Superior temporal gyrus (tissue), 1 donor: ENCODE measurements around the gene DUSP5.

Source experiments
- DNase-seq: peaks from one replicate; pipeline ENCODE4 v3.0.0-alpha.2; 2016; ENCODE audit errors: extremely low spot score

Gene DUSP5

DNA sequence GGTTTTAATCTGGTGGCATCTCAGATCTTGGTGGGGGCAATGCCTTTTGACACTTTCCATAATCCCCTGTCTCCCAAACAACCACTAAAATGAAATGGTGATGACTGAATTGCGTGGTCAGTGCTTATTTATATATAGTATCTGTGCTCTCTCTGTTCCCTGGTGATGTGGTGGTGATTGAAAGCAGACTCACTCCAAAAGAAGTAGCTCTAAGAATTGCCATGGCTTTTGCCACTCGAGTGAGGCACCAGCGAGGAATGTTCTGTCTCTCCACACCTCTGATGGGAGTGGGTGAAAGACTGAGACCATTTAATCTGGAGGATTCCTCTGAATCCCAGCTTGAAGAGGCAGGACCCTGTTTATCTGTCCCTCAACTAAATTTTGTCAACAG lies 2.8 kb downstream of the DUSP5 start:
- DNase-seq: peak; percentile 36

GRCh38 chr10:110501142-110501937 lies 3.6 kb downstream of the DUSP5 start:
- DNase-seq: peak; percentile 65

DNA sequence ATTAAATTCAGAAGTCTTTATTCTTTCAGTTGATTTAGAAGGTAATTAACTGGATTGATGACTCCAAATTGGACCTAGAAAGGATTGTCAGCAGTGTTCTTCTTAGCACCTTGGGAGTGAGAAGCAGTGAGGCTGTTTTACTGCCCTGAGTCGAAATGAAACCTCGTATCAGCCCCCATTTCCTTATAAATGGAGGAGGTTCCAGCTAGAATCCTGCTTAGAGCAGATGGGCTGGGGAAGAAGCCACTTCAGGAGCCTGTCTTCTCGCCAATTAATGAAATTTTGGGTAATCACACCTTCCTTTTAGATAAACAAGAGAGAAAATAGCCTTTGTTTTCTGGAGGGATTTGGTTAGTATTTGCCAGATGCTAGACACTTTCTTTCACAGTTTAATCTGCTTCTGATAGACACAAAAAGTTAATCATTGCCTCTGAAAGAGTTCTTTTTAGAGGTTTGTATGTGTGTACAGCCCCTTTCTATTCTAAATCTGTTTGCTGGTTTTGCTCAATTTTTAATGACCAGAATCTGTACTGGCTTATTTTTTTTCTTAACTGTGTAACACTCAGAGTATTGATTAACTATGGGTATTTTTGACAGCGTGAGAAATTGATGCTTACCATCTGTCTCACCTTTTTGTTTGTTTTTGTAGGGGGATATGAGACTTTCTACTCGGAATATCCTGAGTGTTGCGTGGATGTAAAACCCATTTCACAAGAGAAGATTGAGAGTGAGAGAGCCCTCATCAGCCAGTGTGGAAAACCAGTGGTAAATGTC lies 4.6 kb downstream of the DUSP5 start:
- peak; percentile 15 for DNase-seq

DNA sequence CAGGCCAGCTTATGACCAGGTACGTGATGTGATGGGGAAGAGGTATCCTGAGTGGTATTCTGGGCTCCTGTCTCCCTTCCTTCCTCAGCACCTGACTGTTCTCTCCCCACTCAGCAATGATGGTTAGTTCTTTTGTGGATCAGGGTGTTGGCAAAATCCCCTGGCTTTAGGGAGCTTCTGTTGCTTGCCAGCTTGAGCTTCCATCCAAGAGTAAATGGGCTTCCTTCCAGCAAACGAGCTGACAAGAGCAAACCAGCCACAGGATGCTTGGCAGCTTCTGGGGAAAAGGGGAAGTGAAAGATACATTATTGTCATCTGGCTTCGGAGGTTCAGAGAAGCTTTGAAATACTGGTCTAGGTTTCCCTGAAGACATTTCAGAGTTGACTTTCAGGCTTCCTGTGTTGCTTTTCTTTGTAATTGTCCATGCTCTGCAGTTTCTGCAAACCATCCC lies 5.2 kb downstream of the DUSP5 start:
- DNase-seq: peak; percentile 89

DNA sequence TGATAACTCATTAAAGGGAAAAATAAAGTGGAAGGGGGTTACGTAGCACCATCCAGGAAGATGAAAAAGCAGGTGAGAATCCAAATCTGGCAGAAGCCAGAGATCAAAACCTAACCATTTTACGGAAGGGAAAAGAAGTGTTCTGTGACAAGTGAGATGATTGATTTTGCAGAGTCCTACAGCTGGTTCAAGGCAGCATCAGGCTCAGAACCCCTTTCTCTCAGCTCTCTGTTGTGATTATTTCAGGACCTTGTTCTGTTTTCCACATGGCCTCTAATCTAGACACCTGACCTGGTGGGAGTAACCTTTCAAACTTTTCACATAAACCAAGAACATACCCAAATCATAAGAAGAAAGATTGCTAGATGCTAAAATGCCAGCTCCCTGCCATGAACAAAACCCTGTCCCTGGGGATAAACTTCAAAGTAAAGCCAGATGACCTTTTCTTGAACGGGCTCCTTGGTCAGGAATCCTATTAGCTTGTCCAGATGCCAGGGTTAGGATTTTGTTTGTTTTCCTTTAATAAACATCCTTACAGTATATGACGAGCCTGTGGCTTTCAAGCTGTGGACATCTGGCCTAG lies 5.9 kb downstream of the DUSP5 start:
- no peak for DNase-seq

DNA sequence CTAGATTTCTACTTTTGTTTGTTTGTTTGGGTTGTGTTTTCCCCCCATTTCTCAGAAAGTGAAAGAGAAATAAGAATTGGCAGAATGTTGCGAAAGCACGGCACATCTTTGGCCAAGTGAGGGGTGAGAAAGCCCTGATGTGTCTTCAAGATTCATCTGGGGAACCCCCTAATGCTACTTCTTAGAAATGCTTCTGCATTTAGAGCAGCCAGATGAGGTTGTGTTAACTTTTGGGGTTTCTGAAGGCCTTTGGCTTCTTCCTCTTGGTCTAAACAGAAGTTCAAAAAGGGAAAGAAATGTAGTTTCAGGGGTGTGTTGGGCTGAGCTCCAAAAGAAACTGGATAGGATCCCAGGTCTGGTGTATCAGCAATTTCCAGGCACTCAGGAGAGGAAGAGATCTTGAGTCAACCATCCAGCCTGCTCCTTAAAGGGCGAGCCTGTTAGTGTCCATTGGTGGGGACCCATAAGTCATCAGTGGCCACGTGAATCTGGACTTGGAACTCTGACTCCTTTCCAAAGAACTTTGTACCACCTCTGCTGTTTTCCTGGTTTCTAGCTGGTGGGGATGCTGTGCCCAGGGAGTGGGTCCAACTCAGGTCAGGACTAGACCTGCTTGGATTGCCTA lies 6.5 kb downstream of the DUSP5 start:
- peak; percentile 53 for DNase-seq

- no peak for DNase-seq
Measured at GRCh38 chr10:110505130-110505770, 7.5 kb downstream of the DUSP5 start.

DNA sequence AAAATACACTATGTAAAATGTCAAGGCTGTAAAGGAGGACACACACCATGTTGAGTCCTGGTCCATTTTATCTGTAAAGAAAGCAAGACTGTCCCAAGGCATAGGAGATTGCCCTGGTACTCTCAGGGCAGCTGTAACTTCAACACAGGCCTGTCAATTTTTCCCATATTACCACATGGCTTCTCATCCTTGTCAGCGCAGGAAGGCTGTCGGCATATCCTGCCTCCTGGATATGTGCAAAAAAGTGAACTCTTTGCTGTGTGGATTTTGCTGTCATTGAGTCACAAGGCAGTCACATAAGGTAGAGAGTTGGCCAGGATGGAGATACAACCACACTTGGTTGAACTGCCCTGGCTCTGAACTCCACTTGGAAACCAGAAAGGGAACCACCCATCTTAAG lies 8.7 kb downstream of the DUSP5 start:
- DNase-seq: no peak

- peak; percentile 31 for DNase-seq
Measured at GRCh38 chr10:110507346-110507745, 9.6 kb downstream of the DUSP5 start.

DNA sequence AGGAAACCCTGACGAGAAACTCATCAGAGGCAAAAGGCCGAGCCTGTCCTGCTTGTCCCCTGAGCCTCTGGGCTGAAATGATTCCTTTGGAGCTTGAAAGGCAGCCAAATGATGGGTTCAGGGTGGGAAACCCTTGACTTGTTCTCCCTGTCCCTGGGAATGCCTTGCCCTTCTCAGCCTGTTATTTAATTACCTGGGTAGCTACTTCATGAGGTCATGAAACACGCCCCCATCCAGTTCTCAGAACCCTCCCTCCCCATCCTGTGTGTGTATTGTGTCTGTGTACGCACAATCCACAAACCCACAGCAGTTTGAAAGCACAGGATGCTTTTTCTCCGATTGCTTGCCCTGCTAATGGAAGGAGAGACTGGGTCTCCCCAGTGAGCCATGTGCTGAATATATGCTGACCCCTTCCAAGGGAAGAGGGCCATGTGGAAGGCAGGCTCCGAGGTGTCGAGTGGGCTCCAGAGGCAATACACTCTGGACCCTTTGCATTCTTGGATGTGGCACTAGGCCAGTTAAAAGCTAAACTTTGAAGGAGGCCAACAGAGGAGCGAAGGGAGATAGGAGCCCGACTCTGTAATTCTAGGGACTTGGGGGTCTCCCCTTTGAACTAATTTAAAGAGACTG lies 10.6 kb downstream of the DUSP5 start:
- DNase-seq: no peak

- no peak for DNase-seq
Measured at GRCh38 chr10:110508806-110509544, 11.3 kb downstream of the DUSP5 start.

- DNase-seq: no peak
Measured at GRCh38 chr10:110509560-110509959, 11.9 kb downstream of the DUSP5 start.

- no peak for DNase-seq
Measured at GRCh38 chr10:110510086-110510485, 12.4 kb downstream of the DUSP5 start.

DNA sequence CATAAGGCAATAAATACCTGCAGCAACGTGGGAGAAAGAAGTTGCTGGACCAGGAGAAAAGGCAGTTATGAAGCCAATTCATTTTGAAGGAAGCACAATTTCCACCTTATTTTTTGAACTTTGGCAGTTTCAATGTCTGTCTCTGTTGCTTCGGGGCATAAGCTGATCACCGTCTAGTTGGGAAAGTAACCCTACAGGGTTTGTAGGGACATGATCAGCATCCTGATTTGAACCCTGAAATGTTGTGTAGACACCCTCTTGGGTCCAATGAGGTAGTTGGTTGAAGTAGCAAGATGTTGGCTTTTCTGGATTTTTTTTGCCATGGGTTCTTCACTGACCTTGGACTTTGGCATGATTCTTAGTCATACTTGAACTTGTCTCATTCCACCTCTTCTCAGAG lies 13.0 kb downstream of the DUSP5 start:
- no peak for DNase-seq

- DNase-seq: no peak
Measured at GRCh38 chr10:110511734-110512449, 14.2 kb downstream of the DUSP5 start.

DNA sequence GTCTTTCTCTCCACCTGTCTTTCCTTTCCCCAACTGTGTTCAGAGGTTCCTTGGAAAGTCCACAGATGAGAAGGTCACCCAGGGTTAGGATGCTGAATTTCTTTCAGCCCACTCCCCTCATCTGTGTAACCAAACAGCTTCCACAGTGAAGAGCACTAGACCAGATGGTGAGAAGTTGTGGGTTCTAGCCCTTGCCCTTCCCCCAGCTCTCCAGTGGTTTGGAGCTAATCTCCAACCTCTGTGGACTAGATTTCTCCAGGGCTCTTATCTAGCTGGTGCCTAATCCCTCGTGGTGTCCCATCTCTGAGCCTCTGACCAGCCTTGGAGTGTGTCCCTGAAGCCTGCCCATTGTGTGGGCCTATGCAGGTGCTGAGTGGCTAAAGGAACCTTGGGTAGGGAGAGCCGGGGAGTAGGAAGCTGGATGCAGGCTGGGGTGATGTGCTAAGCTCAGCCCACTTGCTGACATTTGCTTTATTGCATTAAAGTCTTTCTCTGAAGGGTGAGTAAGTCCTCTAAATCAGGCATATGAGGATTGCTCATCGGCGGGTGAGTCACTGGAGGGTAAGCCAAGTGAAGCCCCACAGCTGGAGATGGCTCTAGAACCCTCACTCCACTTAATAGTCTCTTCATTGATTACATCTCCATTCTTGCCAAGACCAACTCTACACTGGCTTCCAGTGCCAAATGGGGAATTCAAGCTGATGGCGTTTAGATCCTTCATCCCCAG lies 14.9 kb downstream of the DUSP5 start:
- peak; percentile 20 for DNase-seq

GRCh38 chr10:110513949-110514348 lies 16.2 kb downstream of the DUSP5 start:
- DNase-seq: no peak

- no peak for DNase-seq
Measured at GRCh38 chr10:110514848-110515247, 17.1 kb downstream of the DUSP5 start.

DNA sequence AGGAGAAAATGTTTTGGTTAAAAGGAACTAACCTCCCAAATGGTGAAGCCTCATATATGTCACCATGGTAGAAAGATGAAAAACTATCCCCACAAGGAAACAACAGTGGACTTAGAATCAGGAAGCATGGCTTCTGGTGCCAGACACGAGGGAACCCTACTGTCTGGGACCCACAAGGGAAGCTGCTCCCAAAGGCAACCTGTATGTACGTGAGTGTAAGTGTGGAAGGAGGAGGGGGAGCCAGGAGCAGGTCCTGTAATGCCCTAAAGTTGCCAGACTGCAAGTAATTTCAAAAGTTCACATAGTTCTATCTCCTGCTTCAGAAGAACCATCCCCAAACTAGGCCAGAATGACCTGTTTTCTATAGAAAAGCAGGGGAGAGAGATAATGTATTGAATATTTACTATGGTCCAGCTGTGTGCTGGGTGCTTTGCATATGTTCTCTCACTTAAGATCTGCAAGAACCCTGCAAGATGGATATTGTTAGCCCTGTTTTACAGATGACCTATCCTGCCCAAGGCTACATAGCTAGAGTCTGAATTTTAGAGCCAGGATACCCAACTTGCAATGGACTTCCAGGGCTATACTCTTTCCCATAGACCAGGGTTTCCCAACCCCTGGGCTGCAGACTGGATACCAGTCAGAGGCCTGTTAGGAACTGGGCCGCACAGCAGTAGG lies 19.2 kb downstream of the DUSP5 start:
- DNase-seq: no peak
